Astrocyte (in vitro differentiated cells and primary cell): ENCODE measurements around the gene UBA52. TPM values are rescaled to one million over a fixed set of nuclear protein-coding genes. Genes with fewer than 3 reads are reported as not detected.

Experiments used
- DNase-seq: peaks from one replicate; pipeline ENCODE4 v3.0.0-alpha.2; 2010; ENCODE audit warnings: low read depth
- FAIRE-seq: peaks from 2 replicates; lab custom pipeline; 2011; peaks lifted over from hg19 to GRCh38; lab: Jason Lieb, UNC
- H2AFZ ChIP-seq: 2 replicates; pipeline ENCODE4 v1.6.0; 2012; ENCODE audit warnings: low read depth, low read length, inconsistent platforms
- H3K27ac ChIP-seq: 2 replicates; pipeline ENCODE4 v1.5.1; 2011; ENCODE audit warnings: low read depth, low read length, inconsistent platforms
- H3K27me3 ChIP-seq: 2 replicates; pipeline ENCODE4 v1.6.0; 2011; ENCODE audit warnings: low read length, inconsistent platforms; ENCODE audit not compliant: insufficient read depth
- H3K36me3 ChIP-seq: 2 replicates; pipeline ENCODE4 v1.5.1; 2011; ENCODE audit warnings: low read length, inconsistent platforms; ENCODE audit not compliant: insufficient read depth
- H3K4me1 ChIP-seq: 2 replicates; pipeline ENCODE4 v1.5.1; 2011; ENCODE audit warnings: low read length, inconsistent platforms; ENCODE audit not compliant: insufficient read depth
- H3K4me2 ChIP-seq: 2 replicates; pipeline ENCODE4 v1.6.0; 2012; ENCODE audit warnings: low read length, inconsistent platforms
- H3K4me3 ChIP-seq: 2 replicates; pipeline ENCODE4 v1.5.1; 2011; ENCODE audit warnings: low read depth, mild to moderate bottlenecking, low read length, inconsistent platforms; ENCODE audit not compliant: insufficient read depth
- H3K79me2 ChIP-seq: 2 replicates; pipeline ENCODE4 v1.6.0; 2012; ENCODE audit warnings: mild to moderate bottlenecking, low read length, inconsistent platforms; ENCODE audit not compliant: insufficient read depth
- H3K9ac ChIP-seq: 2 replicates; pipeline ENCODE4 v1.6.0; 2012; ENCODE audit warnings: mild to moderate bottlenecking, low read length, inconsistent platforms
- H3K9me3 ChIP-seq: 2 replicates; pipeline ENCODE4 v1.5.1; 2012; ENCODE audit warnings: low read depth, mild to moderate bottlenecking, low read length, inconsistent platforms; ENCODE audit not compliant: insufficient read depth
- H4K20me1 ChIP-seq: 2 replicates; pipeline ENCODE4 v1.6.0; 2012; ENCODE audit warnings: low read length, inconsistent platforms; ENCODE audit not compliant: insufficient read depth
- H3K27ac Mint-ChIP-seq: one replicate; pipeline ENCODE4 v1.8.0; 2021; ENCODE audit warnings: mild to moderate bottlenecking, mixed read lengths; ENCODE audit not compliant: unreplicated experiment
- H3K27me3 Mint-ChIP-seq: one replicate; pipeline ENCODE4 v1.8.0; 2021; ENCODE audit warnings: low read depth, mixed read lengths; ENCODE audit not compliant: unreplicated experiment
- H3K36me3 Mint-ChIP-seq: one replicate; pipeline ENCODE4 v1.8.0; 2021; ENCODE audit warnings: low read depth, mixed read lengths; ENCODE audit not compliant: unreplicated experiment
- H3K4me1 Mint-ChIP-seq: one replicate; pipeline ENCODE4 v1.8.0; 2021; ENCODE audit warnings: low read depth, mixed read lengths; ENCODE audit not compliant: unreplicated experiment
- H3K4me3 Mint-ChIP-seq: one replicate; pipeline ENCODE4 v1.8.0; 2021; ENCODE audit warnings: mild to moderate bottlenecking, moderate library complexity, mixed read lengths; ENCODE audit not compliant: unreplicated experiment
- H3K9me3 Mint-ChIP-seq: one replicate; pipeline ENCODE4 v1.8.0; 2021; ENCODE audit warnings: mild to moderate bottlenecking, mixed read lengths; ENCODE audit not compliant: unreplicated experiment
- CTCF ChIP-seq: IDR thresholded peaks from 2 replicates; pipeline ENCODE4 v1.5.1; 2011; ENCODE audit warnings: low read depth, mild to moderate bottlenecking, inconsistent platforms, low read length, moderate library complexity; ENCODE audit not compliant: insufficient read depth
- EZH2 ChIP-seq: IDR thresholded peaks from 2 replicates; pipeline ENCODE4 v1.6.1; 2012; ENCODE audit warnings: mild to moderate bottlenecking, low read length, inconsistent platforms; ENCODE audit not compliant: insufficient read depth
- total RNA-seq: library from RNA; stranded (reverse); gene quantifications from 2 replicates; pipeline ENCODE4 v1.2.1, GENCODE V29; 2021

UBA52 gene
- total RNA-seq, 1 donor from 2014 or later = 1,287 TPM

- Mint-ChIP-seq H3K27ac (peak within 1 kb of the TSS; percentile 84), H3K27me3 (peaks cover 5% of the 10 kb centered on the region), H3K4me3 (peak within 1 kb of the TSS; percentile 86), H3K36me3 (no peaks in the 10 kb centered on the region), H3K9me3 (no peaks in the 10 kb centered on the region), H3K4me1 (peaks cover 9% of the 10 kb centered on the region)
- no peaks in the 10 kb centered on the region for H3K27me3 ChIP-seq
- TF ChIP-seq EZH2 (no peak), CTCF (peak; percentile 51)
- H4K20me1 ChIP-seq = peaks cover 30% of the 10 kb centered on the region
- H3K9ac ChIP-seq = peak within 1 kb of the TSS; percentile 77
- peak within 1 kb of the TSS; percentile 74 for H3K4me3 ChIP-seq
- H2AFZ ChIP-seq = peak within 1 kb of the TSS; percentile 73
- no peaks in the 10 kb centered on the region for H3K36me3 ChIP-seq
- peak within 1 kb of the TSS; percentile 93 for H3K4me2 ChIP-seq
- peak; percentile 59 for DNase-seq
- no peaks in the 10 kb centered on the region for H3K79me2 ChIP-seq
- no peaks in the 10 kb centered on the region for H3K9me3 ChIP-seq
- H3K4me1 ChIP-seq = peaks cover 13% of the 10 kb centered on the region
- no peak for FAIRE-seq
- peak within 1 kb of the TSS; percentile 63 for H3K27ac ChIP-seq
These were observed 17.1 kb downstream of the UBA52 start, which contains the start of gene REX1BD for GRCh38 chr19:18588611-18589379. Gene REX1BD, plus strand, starts transcription at chr19:18588798. Its CDS starts 4 bp downstream, at chr19:18588802.

- Mint-ChIP-seq H3K9me3 (no peaks in the 10 kb centered on the region), H3K36me3 (no peaks in the 10 kb centered on the region), H3K4me3 (peak overlapping the region; percentile 86), H3K27ac (peak overlapping the region; percentile 84), H3K4me1 (peaks cover 10% of the 10 kb centered on the region), H3K27me3 (peaks cover under 1% of the 10 kb centered on the region)
- Histone ChIP-seq H3K9me3 (no peaks in the 10 kb centered on the region), H3K4me2 (peak overlapping the region; percentile 93), H3K9ac (peak overlapping the region; percentile 77), H2AFZ (peak overlapping the region; percentile 73), H3K27me3 (no peaks in the 10 kb centered on the region), H3K27ac (peak overlapping the region; percentile 63), H3K36me3 (no peaks in the 10 kb centered on the region), H3K79me2 (no peaks in the 10 kb centered on the region), H3K4me3 (peak overlapping the region; percentile 74), H4K20me1 (peaks cover 30% of the 10 kb centered on the region), H3K4me1 (peaks cover 16% of the 10 kb centered on the region)
- FAIRE-seq (no peak), DNase-seq (peak; percentile 46)
- TF ChIP-seq CTCF (no peak), EZH2 (no peak)
These were observed 18.0 kb downstream of the UBA52 start for GRCh38 chr19:18589380-18590272.
